ENCODE results near the gene P4HA2. TPM values are rescaled to one million over a fixed set of nuclear protein-coding genes. Genes with fewer than 3 reads are reported as not detected.

Gene P4HA2
- total RNA-seq, 1 experiment from 2014 or later: 43.6 TPM

GRCh38 chr5:132230871-132231270, 3.2 kb upstream of the P4HA2 start:
- H4K20me1 ChIP-seq (ENCODE audit: low read length): no peaks in the 10 kb centered on the region
- ChIA-PET CTCF (no interaction called here), POLR2A (ENCODE audit: unreplicated experiment) (no interaction called here)
- no peak for DNase-seq
- TF ChIP-seq CTCF (conservative IDR thresholded peaks at IDR 0.05; ENCODE audit: low read depth, low read length) (no peak), EZH2phosphoT487 (IDR thresholded peaks at IDR 0.05; ENCODE audit: borderline replicate concordance, low read length) (no peak), EZH2 (IDR thresholded peaks at IDR 0.05; ENCODE audit: low read length, unreplicated experiment) (no peak)
- no peak overlapping the region for H3K27ac ChIP-seq (ENCODE audit: low read length)
- no peaks in the 10 kb centered on the region for H3K9me2 ChIP-seq (replicated peaks; ENCODE audit: low read length)
- H3K4me1 ChIP-seq (ENCODE audit: insufficient read depth, low read length): peaks cover 10% of the 10 kb centered on the region
- ATAC-seq: no peak
- H3K4me2 ChIP-seq (ENCODE audit: low read length): no peak overlapping the region
- H2AFZ ChIP-seq (ENCODE audit: low read length): no peak overlapping the region
- H3K9me3 ChIP-seq (ENCODE audit: low read length): no peaks in the 10 kb centered on the region
- intact Hi-C loops (cut with micrococcal nuclease): no loop called here
- peaks cover 13% of the 10 kb centered on the region for H3K79me2 ChIP-seq (ENCODE audit: low read length)
- no peak overlapping the region for H3K4me3 ChIP-seq (ENCODE audit: low read length)
- no TSS peak for BruUV-seq (replicated peaks)
- H3K27me3 ChIP-seq (ENCODE audit: low read length): no peaks in the 10 kb centered on the region
- H3K36me3 ChIP-seq (ENCODE audit: low read depth, low read length): no peaks in the 10 kb centered on the region
- no peak overlapping the region for H3K9ac ChIP-seq (ENCODE audit: low read length)
- no peaks in the 10 kb centered on the region for H3F3A ChIP-seq (ENCODE audit: low read length, unreplicated experiment)

DNA sequence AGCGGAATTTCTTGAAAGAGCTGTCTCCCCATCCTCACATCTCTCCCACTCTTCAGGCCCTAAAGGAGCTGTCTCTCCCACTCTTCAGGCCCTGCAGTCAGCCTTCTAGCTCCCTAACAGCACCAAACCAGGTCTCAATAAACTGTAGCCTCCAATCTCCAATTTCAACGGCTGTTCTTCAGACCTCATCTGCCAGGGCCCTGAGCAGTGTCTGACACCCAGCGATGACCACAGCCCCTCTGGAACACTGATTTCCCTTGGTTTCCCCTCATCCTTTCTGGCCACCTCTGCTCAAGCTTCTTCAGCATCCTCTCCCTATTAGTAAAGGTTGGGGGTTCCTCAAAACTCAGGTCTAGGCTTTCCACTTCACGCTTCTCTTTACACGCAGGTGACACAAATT, 1.6 kb upstream of the P4HA2 start:
- Histone ChIP-seq H2AFZ (ENCODE audit: low read length) (no peak overlapping the region), H3K9ac (ENCODE audit: low read length) (no peak overlapping the region), H3K4me1 (ENCODE audit: insufficient read depth, low read length) (peaks cover 20% of the 10 kb centered on the region), H4K20me1 (ENCODE audit: low read length) (no peaks in the 10 kb centered on the region), H3K4me2 (ENCODE audit: low read length) (no peak overlapping the region), H3K27ac (ENCODE audit: low read length) (no peak overlapping the region), H3K79me2 (ENCODE audit: low read length) (peaks cover 29% of the 10 kb centered on the region), H3K27me3 (ENCODE audit: low read length) (no peaks in the 10 kb centered on the region), H3K9me2 (replicated peaks; ENCODE audit: low read length) (no peaks in the 10 kb centered on the region), H3F3A (ENCODE audit: low read length, unreplicated experiment) (no peaks in the 10 kb centered on the region), H3K9me3 (ENCODE audit: low read length) (no peaks in the 10 kb centered on the region), H3K36me3 (ENCODE audit: low read depth, low read length) (no peaks in the 10 kb centered on the region), H3K4me3 (ENCODE audit: low read length) (no peak overlapping the region)
- ChIA-PET CTCF (no interaction called here), POLR2A (ENCODE audit: unreplicated experiment) (no interaction called here)
- DNase-seq (no peak), ATAC-seq (no peak)
- intact Hi-C loops (cut with micrococcal nuclease): loop anchor here (5.0 kb wide), 1 partner anchor 63 kb away; the partner anchor contains the start of gene SLC22A4
- TF ChIP-seq EZH2phosphoT487 (IDR thresholded peaks at IDR 0.05; ENCODE audit: borderline replicate concordance, low read length) (no peak), EZH2 (IDR thresholded peaks at IDR 0.05; ENCODE audit: low read length, unreplicated experiment) (no peak), CTCF (conservative IDR thresholded peaks at IDR 0.05; ENCODE audit: low read depth, low read length) (no peak)
- TSS peak; percentile 64 for BruUV-seq (replicated peaks)

GRCh38 chr5:132228241-132229035, 785 bp upstream of the P4HA2 start:
- ATAC-seq: no peak
- peak overlapping the region; percentile 59 for H3K9ac ChIP-seq (ENCODE audit: low read length)
- peaks cover 20% of the 10 kb centered on the region for H3K4me1 ChIP-seq (ENCODE audit: insufficient read depth, low read length)
- BruUV-seq (replicated peaks): no TSS peak
- H3K9me3 ChIP-seq (ENCODE audit: low read length): no peaks in the 10 kb centered on the region
- H3K27ac ChIP-seq (ENCODE audit: low read length): no peak overlapping the region
- no peaks in the 10 kb centered on the region for H3K27me3 ChIP-seq (ENCODE audit: low read length)
- no peaks in the 10 kb centered on the region for H4K20me1 ChIP-seq (ENCODE audit: low read length)
- no peaks in the 10 kb centered on the region for H3K36me3 ChIP-seq (ENCODE audit: low read depth, low read length)
- peak overlapping the region; percentile 87 for H3K4me2 ChIP-seq (ENCODE audit: low read length)
- no peak for TF ChIP-seq EZH2phosphoT487 (IDR thresholded peaks at IDR 0.05; ENCODE audit: borderline replicate concordance, low read length)
- TF ChIP-seq CTCF (conservative IDR thresholded peaks at IDR 0.05; ENCODE audit: low read depth, low read length): 0 out of 2 replicates have a peak, but pooled peaks have one; percentile 2
- TF ChIP-seq EZH2 (IDR thresholded peaks at IDR 0.05; ENCODE audit: low read length, unreplicated experiment): no peak
- H3F3A ChIP-seq (ENCODE audit: low read length, unreplicated experiment): no peaks in the 10 kb centered on the region
- H3K79me2 ChIP-seq (ENCODE audit: low read length): peaks cover 37% of the 10 kb centered on the region
- H3K4me3 ChIP-seq (ENCODE audit: low read length): peak overlapping the region; percentile 69
- peak overlapping the region; percentile 81 for H2AFZ ChIP-seq (ENCODE audit: low read length)
- no peaks in the 10 kb centered on the region for H3K9me2 ChIP-seq (replicated peaks; ENCODE audit: low read length)
- no peak for DNase-seq
- CTCF ChIA-PET: interaction anchor here (1.1 to 1.3 kb wide), 2 partner anchors 10 to 13 kb away, joined by 3 read pairs; no protein-coding TSS in a partner anchor
- intact Hi-C loops (cut with micrococcal nuclease): loop anchor here (5.0 kb wide), 1 partner anchor 64 kb away; the partner anchor contains the start of gene SLC22A4
- POLR2A ChIA-PET (ENCODE audit: unreplicated experiment): interaction anchor here (0.7 kb wide), 1 partner anchor 135 kb away, joined by 5 read pairs; no protein-coding TSS in a partner anchor
